B cell (primary cell): ENCODE measurements around the gene POP5.

Experiments
- CTCF ChIP-seq: fragments of 200-600 bp; IDR thresholded peaks from one replicate; pipeline ENCODE4 v1.8.0; 2022; ENCODE audit warnings: antibody characterized with exemption, mild to moderate bottlenecking
- EZH2 ChIP-seq: IDR thresholded peaks from 2 replicates; pipeline ENCODE4 v1.6.1; 2012; ENCODE audit warnings: borderline replicate concordance, low read depth, mild to moderate bottlenecking, moderate library complexity, low read length; ENCODE audit not compliant: insufficient read depth, poor library complexity, severe bottlenecking

GRCh38 chr12:120588948-120589930 lies 8.0 kb upstream of the POP5 start:
- TF ChIP-seq CTCF (no peak), EZH2 (no peak)
